SK-N-SH (cell line): ENCODE data around the gene TFIP11. TPM values are rescaled to one million over a fixed set of nuclear protein-coding genes. Genes with fewer than 3 reads are reported as not detected.

Experiments used
- CTCF ChIA-PET: fragments of 300-600, 350-600 bp; formaldehyde crosslinking; extraction: SDS; loops from one replicate; lab custom pipeline; 2021; lab: Yijun Ruan, JAX
- POLR2A ChIA-PET: fragments of 350-600 bp; sonication (Branson Sonifier 250); formaldehyde crosslinking; extraction: SDS; loops from one replicate; lab custom pipeline; 2020; ENCODE audit warnings: antibody characterized with exemption, inconsistent platforms; lab: Yijun Ruan, JAX
- DNase-seq: peaks from one replicate; pipeline ENCODE4 v3.0.0; 2012
- H2AFZ ChIP-seq: fragments of 200-600 bp; sonication (generic); 2 replicates; pipeline ENCODE4 v1.8.1; 2016; ENCODE audit warnings: antibody characterized with exemption, mild to moderate bottlenecking, low read depth
- H3F3A ChIP-seq: fragments of 200-600 bp; sonication (generic); replicated peaks from 2 replicates; pipeline ENCODE3; 2016; ENCODE audit warnings: antibody characterized with exemption, mild to moderate bottlenecking; ENCODE audit not compliant: insufficient read depth
- H3K27ac ChIP-seq, 2 experiments: fragments of 200-500 bp in 1 of 2; fragments of 200-600 bp in 1 of 2; sonication (Bioruptor generic) in 1 of 2; sonication (generic), shearing (Covaris generic) in 1 of 2; 2 replicates each; pipeline versions ENCODE4 v1.5.1 to v1.6.1; 2014 to 2016; ENCODE audit warnings: low read depth in 2 of 2, inconsistent platforms in 1 of 2, low read length in 1 of 2, mild to moderate bottlenecking in 1 of 2, mixed read lengths in 1 of 2
- H3K27me3 ChIP-seq: fragments of 200-600 bp; sonication (generic), shearing (Covaris generic); 2 replicates; pipeline ENCODE4 v1.6.1; 2016; ENCODE audit warnings: mixed run types; ENCODE audit not compliant: insufficient read depth
- H3K36me3 ChIP-seq, 2 experiments: fragments of 200-500 bp in 1 of 2; fragments of 200-600 bp in 1 of 2; sonication (Bioruptor generic) in 1 of 2; sonication (generic) in 1 of 2; replicated peaks in 1 of 2; 2 replicates each; pipeline versions ENCODE3 to v1.5.1; 2014 to 2016; ENCODE audit warnings: low read length in 1 of 2, mild to moderate bottlenecking in 1 of 2; ENCODE audit not compliant: insufficient read depth in 2 of 2, control insufficient read depth in 1 of 2
- H3K4me1 ChIP-seq, 2 experiments: fragments of 200-500 bp in 1 of 2; fragments of 200-600 bp in 1 of 2; sonication (Bioruptor generic) in 1 of 2; sonication (generic), shearing (Covaris generic) in 1 of 2; 2 replicates each; pipeline versions ENCODE4 v1.5.1 to v1.6.1; 2014 to 2016; ENCODE audit warnings: low read depth in 1 of 2, low read length in 1 of 2, mixed run types in 1 of 2; ENCODE audit not compliant: insufficient read depth in 2 of 2, control insufficient read depth in 1 of 2
- H3K4me2 ChIP-seq: fragments of 200-600 bp; sonication (generic), shearing (Covaris generic); 2 replicates; pipeline ENCODE4 v1.6.1; 2017; ENCODE audit warnings: mixed run types
- H3K4me3 ChIP-seq, 2 experiments: fragments of 200-500 bp in 1 of 2; fragments of 200-600 bp in 1 of 2; sonication (Bioruptor generic) in 1 of 2; sonication (generic), shearing (Covaris generic) in 1 of 2; 2 replicates each; pipeline versions ENCODE4 v1.5.1 to v1.8.1; 2014 to 2016; ENCODE audit warnings: low read depth in 2 of 2, inconsistent platforms in 1 of 2, low read length in 1 of 2, mild to moderate bottlenecking in 1 of 2, mixed read lengths in 1 of 2, moderate library complexity in 1 of 2
- H3K79me2 ChIP-seq: fragments of 200-600 bp; sonication (generic); 2 replicates; pipeline ENCODE4 v1.8.1; 2017; ENCODE audit warnings: mild to moderate bottlenecking; ENCODE audit not compliant: insufficient read depth
- H3K9ac ChIP-seq: fragments of 200-600 bp; sonication (generic); 2 replicates; pipeline ENCODE4 v1.6.1; 2017; ENCODE audit warnings: mixed run types
- H3K9me2 ChIP-seq: fragments of 200-600 bp; sonication (generic); 2 replicates; pipeline ENCODE4 v1.6.1; 2017; ENCODE audit warnings: mixed run types
- H3K9me3 ChIP-seq: fragments of 200-600 bp; sonication (generic); 2 replicates; pipeline ENCODE4 v1.6.1; 2017; ENCODE audit warnings: mixed run types, mild to moderate bottlenecking, moderate library complexity
- H4K20me1 ChIP-seq: fragments of 200-600 bp; sonication (generic); 2 replicates; pipeline ENCODE4 v1.6.1; 2017; ENCODE audit warnings: mild to moderate bottlenecking, mixed run types; ENCODE audit not compliant: insufficient read depth
- CHD2 ChIP-seq: fragments of 150-350 bp; IDR thresholded peaks from 2 replicates; pipeline ENCODE4 v1.6.1; 2018; ENCODE audit warnings: low read length; ENCODE audit not compliant: partially characterized antibody
- CTCF ChIP-seq: fragments of 200-600 bp; sonication (generic); IDR thresholded peaks from 2 replicates; pipeline ENCODE4 v1.6.1; 2017; ENCODE audit warnings: antibody characterized with exemption, mild to moderate bottlenecking, moderate library complexity
- ELF1 ChIP-seq: IDR thresholded peaks from 2 replicates; pipeline ENCODE4 v1.4.0; 2012
- EP300 ChIP-seq, 2 experiments: IDR thresholded peaks; 2 replicates each; pipeline versions ENCODE4 v1.4.0 to v1.6.1; 2012; ENCODE audit warnings: borderline replicate concordance in 1 of 2, low read depth in 1 of 2, low read length in 1 of 2
- EZH2phosphoT487 ChIP-seq: fragments of 200-600 bp; sonication (generic); IDR thresholded peaks from 2 replicates; pipeline ENCODE4 v1.6.1; 2017; ENCODE audit warnings: low read depth, mixed run types, mild to moderate bottlenecking, antibody characterized with exemption, moderate library complexity, borderline replicate concordance
- FOSL2 ChIP-seq: IDR thresholded peaks from 2 replicates; pipeline ENCODE4 v1.4.0; 2012; ENCODE audit warnings: low read depth, mild to moderate bottlenecking, moderate library complexity, borderline replicate concordance
- JUND ChIP-seq: IDR thresholded peaks from 2 replicates; pipeline ENCODE4 v1.4.0; 2012
- MAX ChIP-seq: IDR thresholded peaks from 2 replicates; pipeline ENCODE4 v1.4.0; 2012; ENCODE audit warnings: low read depth
- RAD21 ChIP-seq: IDR thresholded peaks from 2 replicates; pipeline ENCODE4 v1.6.1; 2012; ENCODE audit warnings: mild to moderate bottlenecking, low read length
- RCOR1 ChIP-seq: fragments of 150-350 bp; IDR thresholded peaks from 2 replicates; pipeline ENCODE4 v1.6.1; 2017; ENCODE audit warnings: antibody characterized with exemption, low read length
- REST ChIP-seq: IDR thresholded peaks from 2 replicates; pipeline ENCODE4 v1.6.1; 2012; ENCODE audit warnings: mild to moderate bottlenecking, low read depth, low read length, moderate library complexity
- RFX5 ChIP-seq: IDR thresholded peaks from 2 replicates; pipeline ENCODE4 v1.6.1; 2012; ENCODE audit warnings: mild to moderate bottlenecking, improper control_type of control experiment, low read length
- RXRA ChIP-seq: IDR thresholded peaks from 2 replicates; pipeline ENCODE4 v1.4.0; 2012; ENCODE audit warnings: low read depth, mild to moderate bottlenecking, borderline replicate concordance
- TCF12 ChIP-seq: IDR thresholded peaks from 2 replicates; pipeline ENCODE4 v1.4.0; 2012
- USF1 ChIP-seq: IDR thresholded peaks from 2 replicates; pipeline ENCODE4 v1.4.0; 2012; ENCODE audit warnings: low read depth, borderline replicate concordance
- USF2 ChIP-seq: fragments of 150-350 bp; IDR thresholded peaks from 2 replicates; pipeline ENCODE4 v1.6.1; 2017; ENCODE audit warnings: antibody characterized with exemption, low read length, low read depth, borderline replicate concordance
- YY1 ChIP-seq: IDR thresholded peaks from 2 replicates; pipeline ENCODE4 v1.4.0; 2012; ENCODE audit warnings: low read depth, mild to moderate bottlenecking
- ZBTB33 ChIP-seq: IDR thresholded peaks from 2 replicates; pipeline ENCODE4 v1.4.0; 2012; ENCODE audit warnings: low read depth, borderline replicate concordance
- WGBS: methylation state at CpG from one replicate; pipeline ENCODE4 v1.1.6; 2017; ENCODE audit warnings: low lambda C conversion rate; 5-methylcytosine and 5-hydroxymethylcytosine counted together
- polyA plus RNA-seq, 3 experiments: library from polyadenylated mRNA; depleted of rRNA; stranded (reverse); fragments of >200 nt; gene quantifications; 2 replicates each; pipeline ENCODE4 v1.2.3, GENCODE V29; 2012

Gene TFIP11
- polyA plus RNA-seq, 1 of the 3 experiments (the other 2 are of a cell fraction) = 32.8 TPM

GRCh38 chr22:26554956-26555355, 42.7 kb upstream of the TFIP11 start:
- DNase-seq = no peak
- H2AFZ ChIP-seq = no peak overlapping the region
- no peaks in the 10 kb centered on the region for H3K9me2 ChIP-seq
- POLR2A ChIA-PET = no interaction called here
- H3K4me3 ChIP-seq = no peak overlapping the region
- 92% methylated on average over 6 of the region's 6 CpGs for WGBS
- H3K4me2 ChIP-seq = no peak overlapping the region
- no peaks in the 10 kb centered on the region for H3K9me3 ChIP-seq
- no peaks in the 10 kb centered on the region for H3K36me3 ChIP-seq
- H4K20me1 ChIP-seq = no peaks in the 10 kb centered on the region
- TF ChIP-seq ELF1 (no peak), REST (no peak), CTCF (no peak), RXRA (no peak), USF2 (no peak), RCOR1 (no peak), CHD2 (no peak), USF1 (no peak), EP300 (IDR thresholded peaks at IDR 0.05; ENCODE audit: borderline replicate concordance in 1 of 2, low read depth in 1 of 2, low read length in 1 of 2) (no peak), ZBTB33 (no peak), EZH2phosphoT487 (no peak), RFX5 (no peak), MAX (no peak), YY1 (no peak), RAD21 (no peak), JUND (no peak), FOSL2 (no peak), TCF12 (no peak)
- peaks cover 51% of the 10 kb centered on the region for H3K79me2 ChIP-seq
- H3K27ac ChIP-seq = no peak overlapping the region
- no peak overlapping the region for H3K9ac ChIP-seq
- H3F3A ChIP-seq = peaks cover 17% of the 10 kb centered on the region
- CTCF ChIA-PET = interaction anchor here (0.6 kb wide), 1 partner anchor 524 kb away, joined by 3 read pairs; no protein-coding TSS in a partner anchor
- no peaks in the 10 kb centered on the region for H3K27me3 ChIP-seq
- H3K4me1 ChIP-seq = peaks cover 0 to 25% of the 10 kb centered on the region in 2 experiments; a peak in 3 of 4 replicates
